SIG-M5 treated with dmso at 0.1 percent for 504 hours (cell line): ENCODE results near the gene KIF26B.

ENCODE experiments used
- DNase-seq: peaks from one replicate; lab custom pipeline; 2025; ENCODE audit not compliant: unreplicated experiment; lab: John Stamatoyannopoulos, UW

Gene KIF26B

DNA sequence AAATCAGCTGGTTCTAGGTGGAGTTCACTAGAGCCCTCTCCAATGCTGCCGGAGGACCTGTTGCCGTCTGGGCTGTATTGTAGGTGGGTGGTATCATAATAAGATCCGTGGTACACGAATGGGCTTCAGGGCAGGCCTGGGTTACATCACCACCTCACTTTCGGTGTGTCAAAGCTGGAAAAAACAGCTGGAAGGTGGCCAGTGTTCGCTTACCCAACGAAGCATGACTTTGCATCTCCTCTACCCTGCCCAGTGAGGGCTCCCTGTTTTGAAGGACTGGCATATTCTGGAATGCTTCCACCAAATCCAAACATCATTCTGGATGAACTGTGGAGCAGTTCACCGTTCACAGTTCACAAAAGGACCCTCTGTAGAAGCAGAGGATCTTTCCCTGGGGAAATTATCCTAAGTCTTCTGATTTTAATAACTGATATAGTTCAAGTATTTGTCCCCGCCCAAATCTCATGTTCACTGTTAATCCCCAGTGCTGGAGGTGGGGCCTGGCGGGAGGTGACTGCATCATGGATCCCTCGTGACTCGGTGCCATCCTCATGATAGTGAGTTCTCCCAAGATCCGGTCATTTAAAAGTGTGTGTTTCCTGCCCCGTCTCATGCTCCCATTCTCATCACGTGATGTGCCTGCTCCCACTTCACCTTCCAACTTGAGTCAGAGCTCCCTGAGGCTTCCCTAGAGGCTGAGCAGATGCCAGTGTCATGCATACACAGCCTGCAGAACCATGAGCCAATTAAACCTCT lies 429.0 kb downstream of the KIF26B start:
- DNase-seq = no peak

DNA sequence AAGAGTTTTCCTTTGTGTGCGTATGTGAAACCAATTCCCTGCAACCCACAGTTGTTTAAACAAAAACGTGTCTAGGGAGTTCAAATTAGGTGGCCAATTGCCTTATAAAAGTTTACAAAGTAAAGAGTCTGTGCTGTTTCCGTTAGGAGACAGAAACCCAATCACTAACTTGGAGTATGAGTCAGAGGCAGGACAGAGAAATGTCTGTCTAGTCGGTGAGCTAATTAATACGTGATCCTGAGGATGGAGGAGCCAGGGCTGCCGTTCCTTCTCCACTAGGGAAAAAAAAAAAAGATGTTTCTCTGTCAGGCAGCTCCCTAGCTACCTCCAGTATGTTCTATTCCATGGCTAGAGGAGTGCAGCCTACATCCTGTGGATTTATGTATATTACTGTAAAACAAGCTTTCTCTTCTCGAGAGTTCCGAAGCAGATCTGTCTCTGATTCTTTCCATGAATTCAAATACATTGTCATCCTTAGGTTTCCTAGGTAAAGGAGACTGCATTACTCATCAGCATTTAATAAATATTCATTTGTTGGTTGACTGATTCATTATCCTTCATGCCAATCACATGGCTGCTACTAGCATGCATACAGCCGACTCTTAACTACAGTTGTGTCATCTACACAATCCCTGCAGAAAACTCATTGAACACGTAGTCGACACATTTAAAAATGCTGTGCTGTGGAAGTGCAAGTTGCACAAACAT lies 430.6 kb downstream of the KIF26B start:
- DNase-seq = no peak

DNA sequence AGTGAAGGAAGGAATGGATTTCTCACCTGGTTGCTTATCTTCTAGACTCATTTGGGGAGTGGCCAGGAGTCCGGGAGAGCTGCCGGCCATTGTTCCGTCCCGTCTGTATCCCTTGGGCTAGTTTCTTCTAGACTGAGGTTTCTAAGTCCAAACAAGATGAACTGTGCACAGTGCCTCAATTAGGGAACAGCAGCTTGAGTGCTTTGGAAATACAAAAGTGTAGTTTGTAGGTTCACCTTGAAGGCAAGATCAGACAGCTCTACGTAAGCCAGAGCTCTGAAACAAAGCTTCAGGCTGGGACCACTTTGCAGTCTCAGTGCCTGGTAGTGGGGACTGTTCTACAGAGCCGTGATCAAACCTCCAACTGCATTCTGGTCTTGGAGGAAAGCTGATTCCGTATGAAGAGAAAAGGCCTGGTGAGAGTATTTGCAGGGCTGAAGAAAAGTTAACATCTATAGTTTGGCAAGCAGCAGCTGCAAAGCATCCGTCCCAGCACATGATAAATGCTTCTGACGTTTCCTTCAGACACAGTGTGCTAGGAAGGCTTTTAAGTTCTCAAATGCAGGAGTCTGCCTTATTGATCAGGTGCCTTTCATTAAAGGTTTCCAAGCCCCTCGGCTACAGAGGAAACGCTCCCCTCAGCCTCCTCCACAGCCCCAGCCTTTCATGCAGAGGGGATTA lies 432.8 kb downstream of the KIF26B start:
- DNase-seq = no peak

DNA sequence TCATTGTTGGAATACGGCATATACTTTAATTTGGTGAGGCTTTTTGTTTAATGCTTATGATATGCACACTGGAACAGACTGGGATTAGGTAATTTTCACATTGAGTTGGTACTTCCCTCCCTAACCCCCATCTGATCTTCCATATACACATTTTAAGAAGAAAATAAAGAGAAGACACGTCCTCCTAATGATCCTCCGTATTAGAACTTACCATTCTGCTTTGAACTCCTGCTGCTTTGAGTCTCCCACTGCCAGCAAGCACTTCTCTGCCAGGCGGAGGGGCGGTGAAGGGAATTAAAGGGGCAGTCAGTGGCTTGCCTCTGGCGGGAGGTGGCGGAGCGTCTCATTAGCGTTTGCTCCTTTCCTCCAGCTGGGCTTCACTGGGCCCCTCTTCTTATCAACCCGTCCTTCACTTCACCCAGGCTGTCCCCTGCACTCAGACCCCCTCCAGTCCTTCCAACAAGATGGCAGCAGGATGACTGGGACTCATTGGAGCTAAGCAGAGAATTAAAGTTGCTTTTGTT lies 433.4 kb downstream of the KIF26B start:
- no peak for DNase-seq

DNA sequence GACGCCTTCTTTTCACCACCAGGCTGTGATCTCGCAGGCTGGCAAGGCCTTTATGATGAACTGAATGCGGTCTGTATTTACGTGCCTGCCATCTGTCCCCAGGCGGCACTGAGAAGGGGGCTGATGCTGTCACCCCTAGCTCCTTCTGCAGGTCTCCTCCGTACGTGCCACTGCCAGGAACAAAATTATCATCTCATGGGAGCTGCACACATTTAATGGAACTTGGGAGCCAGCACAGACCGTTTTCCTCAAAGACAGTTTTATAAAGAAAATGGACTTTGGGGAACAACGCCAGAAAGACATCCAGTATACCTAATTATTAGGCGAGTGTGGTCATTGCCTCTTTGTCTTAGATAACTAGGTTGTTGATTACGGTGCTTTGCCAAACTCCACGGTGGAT lies 434.5 kb downstream of the KIF26B start:
- no peak for DNase-seq

DNA sequence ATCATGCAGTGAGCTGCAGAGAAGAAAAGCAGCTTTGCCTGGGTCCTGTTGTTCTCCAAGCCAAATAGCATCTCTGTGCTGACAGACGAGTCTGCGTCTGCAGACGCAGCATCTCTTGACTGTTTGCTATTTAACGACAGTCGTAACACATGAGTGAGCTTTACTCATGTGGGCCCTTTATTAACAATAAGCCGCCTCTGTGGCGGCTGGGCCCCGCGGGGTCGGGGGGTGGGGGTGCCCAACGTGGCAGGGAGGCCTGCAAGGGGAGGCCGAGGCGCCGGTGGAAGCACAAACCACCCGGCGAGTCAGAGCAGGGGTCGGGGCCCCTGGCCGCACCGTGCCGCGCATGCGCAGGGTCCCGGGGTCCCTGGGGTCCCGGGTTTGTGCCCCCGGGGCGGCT lies 435.1 kb downstream of the KIF26B start:
- DNase-seq = no peak

DNA sequence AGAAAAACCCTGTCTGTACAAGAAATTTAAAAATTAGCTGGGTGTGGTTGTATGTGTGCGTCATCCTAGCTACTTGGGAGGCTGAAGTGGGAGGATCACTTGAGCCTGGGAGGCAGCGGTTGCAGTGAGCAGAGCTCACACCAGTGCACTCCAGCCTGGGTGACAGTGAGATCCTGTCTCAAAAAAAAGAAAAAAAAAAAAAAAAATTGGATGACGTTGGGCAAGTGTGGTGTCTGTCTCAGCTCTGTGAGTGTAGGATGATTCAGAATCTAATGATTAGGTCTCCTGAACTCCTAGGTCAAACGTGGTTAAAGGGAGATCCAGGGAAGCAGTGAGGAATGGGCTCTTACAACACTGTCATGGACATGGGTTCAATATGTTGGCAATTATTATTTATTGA lies 435.9 kb downstream of the KIF26B start:
- DNase-seq = no peak

DNA sequence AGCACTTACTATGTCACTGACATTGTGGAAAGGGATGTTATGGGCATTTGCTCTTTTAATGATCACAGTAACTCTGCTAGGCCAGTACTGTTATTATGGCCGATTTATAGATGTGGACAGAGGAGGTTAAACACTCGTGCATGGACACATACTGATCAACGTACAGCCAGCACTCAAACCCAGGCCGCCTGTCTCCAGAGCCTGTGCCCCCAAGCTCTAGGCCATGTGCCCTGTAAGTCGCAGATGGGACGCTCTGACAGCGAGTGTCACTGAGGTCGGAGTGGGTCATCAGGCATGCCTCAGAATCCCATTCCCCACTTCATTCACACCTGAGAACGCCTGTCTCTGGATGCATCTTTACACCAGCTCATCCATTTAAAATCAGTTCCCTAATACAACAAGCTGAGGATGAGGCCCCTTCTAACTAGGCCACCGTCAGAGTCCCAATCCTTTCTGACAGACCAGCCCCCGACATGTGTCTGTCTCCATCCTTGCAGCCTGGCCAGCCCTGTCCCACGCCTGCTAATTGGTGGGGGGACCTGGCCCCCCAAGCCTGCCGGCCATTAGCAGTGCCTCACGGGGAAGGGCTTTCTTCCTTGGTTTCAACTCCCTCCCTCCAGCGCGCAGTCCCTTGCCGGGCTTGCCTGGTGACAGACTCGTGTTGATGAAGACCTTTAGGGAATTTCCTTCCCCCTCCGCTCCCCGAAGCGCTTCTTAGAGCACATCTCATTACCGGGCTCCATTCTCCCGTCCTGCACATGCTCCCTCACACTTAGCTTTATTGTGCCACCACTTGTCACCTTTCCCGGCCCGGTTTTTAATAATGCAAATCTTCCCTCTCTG lies 436.8 kb downstream of the KIF26B start:
- DNase-seq = no peak

DNA sequence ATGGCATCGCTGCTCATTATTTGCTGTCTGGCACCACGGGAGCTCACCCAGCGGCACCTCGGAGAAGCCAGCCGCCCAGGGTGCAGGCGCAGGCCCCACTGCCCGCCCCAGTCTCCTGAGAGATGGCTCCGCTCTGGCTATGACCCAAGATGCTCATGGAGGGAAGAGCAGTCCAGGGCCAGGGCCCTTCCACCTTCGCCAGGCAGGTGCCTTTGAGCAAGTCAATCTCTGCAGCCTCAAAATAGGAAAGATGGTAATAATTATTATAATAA lies 437.3 kb downstream of the KIF26B start:
- DNase-seq = no peak

DNA sequence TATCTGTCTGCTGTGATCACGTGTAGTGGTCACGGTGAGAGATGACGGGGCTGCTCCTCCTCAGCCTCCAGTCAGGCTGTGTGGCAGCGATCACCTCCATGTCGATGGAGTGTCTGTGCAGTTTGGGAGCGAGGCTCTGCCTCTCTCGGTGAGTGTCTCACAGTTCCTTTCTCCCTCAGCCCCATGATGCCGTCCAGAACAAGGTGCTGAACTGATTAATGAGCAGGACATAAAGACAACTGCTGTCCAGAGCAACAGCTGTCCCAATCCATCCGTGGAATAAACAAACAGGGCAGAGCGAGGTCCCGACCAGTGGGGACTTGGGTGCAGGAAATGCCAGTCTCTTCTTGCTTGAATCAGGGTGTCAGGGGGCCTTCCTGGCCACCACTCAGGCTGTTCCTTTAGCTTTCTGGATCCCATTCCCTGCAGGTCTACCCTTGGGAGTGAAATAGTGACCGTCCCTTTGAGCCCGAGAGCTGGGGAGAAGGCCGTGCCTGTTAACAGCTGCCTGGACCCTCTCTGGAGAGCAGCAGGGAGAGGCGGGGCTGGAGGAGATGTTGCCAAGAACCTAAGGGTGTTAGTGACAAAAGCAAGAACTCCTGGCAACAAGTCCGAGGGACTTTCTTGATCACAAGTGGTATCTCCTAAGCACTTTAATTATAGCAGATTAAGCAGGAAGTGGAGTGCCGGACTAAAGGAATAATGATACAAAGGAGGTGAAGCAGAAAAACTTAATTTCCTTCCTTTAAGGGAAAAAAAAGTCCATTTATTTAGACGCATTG lies 443.9 kb downstream of the KIF26B start:
- DNase-seq = no peak

DNA sequence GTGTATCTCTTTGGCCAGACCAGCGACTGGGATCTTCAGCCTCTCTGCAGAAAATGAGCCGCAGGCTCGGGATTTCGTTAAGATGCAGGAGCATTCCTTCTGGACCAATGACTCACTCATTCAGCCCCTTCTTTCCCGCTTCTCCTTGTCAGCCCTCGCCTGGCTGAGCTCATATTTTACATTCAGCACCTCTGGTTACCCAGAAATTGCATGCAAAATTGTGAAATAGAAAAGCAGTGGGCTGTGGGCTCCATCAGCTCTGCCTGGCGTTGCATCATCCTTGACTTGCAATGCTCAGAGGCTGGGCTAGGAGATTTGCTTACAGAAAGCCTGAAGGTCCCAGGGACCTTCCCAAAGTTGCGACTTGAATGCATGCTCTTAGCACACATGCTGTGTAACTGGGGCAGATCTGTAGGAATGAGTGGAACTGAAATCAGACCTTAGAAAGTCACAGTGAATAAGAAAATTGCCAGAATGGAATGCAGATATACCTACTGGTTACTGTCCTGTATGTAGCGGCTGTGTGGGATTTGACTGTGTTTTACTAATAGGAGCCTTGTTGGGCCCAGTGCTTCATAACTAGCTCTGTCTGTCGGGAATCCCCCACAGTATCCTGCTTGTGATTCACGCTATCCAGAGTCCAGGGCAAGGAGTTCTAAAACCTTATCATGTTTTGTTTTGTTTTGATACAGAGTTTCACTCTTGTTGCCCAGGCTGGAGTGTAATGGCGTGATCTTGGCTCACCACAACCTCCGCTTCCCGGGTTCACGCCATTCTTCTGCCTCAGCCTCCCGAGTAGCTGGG lies 444.8 kb downstream of the KIF26B start:
- peak; percentile 91 for DNase-seq

DNA sequence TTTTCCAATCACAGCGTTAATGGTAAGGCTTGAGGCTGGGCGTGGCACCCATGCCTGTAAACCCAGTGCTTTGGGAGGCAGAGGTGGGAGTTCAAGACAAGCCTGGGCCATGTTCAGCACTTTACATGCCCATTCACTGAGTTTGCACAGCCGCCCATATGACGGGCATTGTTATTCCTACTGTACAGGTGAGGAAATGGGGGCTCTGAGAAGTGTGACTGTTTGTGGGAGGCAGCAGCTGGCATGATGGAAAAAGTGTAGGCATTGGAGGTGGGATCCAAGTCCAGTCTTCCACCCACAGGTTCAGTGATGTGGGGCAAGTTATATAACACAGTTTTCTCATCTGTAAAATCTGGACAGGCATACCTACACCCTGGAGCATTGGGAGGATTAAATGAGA lies 445.9 kb downstream of the KIF26B start:
- no peak for DNase-seq

DNA sequence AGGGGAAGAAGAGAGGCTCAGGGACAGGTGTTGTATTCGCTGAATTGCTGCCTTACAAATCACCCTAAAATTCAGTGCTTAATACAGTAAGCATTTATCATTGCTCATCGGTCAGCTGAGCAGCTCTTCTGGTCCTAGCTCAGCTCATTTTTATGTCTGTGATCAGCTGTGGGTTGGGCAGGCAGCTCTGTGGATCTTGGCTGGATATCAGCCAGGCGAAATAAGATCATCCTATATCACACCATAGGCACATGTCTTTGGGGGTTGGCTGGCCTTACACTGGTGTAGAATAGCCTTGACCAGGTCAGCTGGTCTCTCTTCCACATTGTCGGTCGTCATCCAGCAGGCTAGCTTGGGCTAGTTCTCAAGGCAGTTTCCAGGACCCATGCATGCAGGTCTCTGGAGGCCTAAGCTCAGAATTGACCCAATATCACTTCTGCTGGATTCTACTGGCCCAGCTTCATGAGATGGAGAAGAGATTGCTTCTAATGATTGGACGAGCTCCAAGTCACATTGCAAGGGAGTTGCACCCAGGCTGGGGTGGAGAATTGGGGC lies 448.6 kb downstream of the KIF26B start:
- DNase-seq = no peak

DNA sequence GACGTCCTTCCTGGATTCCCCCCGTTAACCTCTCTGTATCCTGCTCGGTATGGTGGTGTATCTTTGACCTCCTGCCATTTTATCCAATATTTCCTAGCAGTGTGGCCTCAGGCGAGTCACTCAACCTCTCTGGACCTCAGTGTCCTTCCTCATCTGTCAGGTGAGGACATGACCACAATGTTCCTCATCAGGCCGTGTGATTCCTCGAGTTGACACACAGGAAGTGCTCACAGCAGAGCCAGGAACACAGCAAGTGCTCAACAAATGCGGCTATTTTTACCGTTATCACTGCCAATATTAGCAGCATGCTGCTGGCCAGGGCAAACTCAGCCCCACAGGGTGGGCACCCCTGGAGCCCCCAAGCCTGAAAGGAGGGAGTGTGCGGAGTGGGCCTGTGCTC lies 450.2 kb downstream of the KIF26B start:
- no peak for DNase-seq

DNA sequence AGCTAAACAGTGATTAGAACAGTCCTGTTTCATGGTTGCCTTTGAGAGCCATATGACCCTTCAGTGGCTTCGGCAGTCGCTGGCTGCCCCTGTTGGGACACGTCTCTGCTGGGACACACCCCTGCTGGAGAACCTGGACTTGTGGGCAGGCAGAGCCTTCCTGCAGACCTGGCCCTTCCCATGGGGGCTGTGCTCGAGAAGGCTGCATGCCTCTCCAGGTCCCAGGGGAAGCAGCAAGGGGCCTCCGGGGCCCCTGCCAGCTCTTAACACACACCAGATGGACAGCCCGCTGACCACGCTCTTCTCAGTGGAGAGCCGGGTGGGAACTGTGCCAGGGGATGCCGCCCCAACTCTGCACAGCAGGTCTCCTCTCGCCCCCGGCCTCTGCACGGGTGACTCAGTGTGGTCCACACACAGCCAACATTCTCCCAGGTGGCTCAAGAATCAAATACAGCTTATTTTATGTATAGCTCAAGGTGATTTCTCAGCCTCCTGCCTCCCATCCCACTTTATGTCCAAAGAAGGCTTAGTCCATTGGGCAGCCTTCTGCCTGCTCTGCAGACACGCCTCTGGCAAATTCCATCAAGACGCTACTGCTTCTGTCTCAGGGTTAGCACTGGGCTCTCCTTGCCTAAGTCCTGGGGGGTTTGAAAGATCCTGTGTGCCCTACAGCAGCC lies 450.8 kb downstream of the KIF26B start:
- DNase-seq = no peak

DNA sequence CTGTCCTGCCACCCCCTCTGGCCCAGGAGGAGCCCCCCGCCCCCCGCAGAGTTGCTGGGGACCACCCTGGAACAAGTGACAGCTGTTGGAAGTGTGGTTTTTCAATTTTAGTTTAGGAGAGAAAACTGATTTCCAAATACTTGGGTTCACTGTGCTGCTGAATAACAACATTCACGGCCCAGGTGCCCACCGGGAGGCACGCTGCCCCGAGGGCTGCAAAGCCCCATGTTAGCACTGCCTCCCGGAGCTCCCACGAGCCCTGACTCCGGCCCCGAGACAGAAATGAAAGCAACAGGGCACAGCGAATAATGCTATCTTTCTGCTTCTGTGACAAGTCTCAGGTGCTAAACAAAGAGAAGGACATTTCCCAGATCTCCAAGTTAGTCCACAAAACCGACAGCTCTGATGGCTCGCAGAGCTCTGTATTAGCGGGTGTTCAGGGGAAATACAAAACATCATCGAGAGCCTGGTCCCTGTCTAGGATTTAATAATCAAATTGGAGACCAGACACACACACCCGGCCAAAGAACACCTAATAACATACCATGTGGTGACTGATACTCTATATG lies 451.5 kb downstream of the KIF26B start:
- DNase-seq = no peak

DNA sequence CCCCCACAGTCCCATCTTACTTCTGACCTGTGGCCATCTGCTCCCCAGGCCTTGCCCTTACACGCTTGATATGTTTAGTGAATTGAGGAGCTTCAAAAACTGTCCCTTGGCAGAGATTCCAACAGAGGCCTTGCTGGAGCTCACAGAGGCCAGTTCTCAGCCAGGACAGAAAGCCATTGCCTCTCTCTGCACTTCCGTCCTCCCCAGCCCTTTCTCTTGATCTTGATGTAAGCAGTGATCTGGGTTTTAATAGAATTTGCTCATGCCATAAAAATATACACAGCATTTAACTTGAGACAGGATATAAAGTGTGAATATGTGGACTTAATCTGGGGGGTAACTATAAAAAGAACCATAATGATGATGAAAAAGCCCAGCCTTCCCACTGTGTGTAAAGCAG lies 453.5 kb downstream of the KIF26B start:
- no peak for DNase-seq

DNA sequence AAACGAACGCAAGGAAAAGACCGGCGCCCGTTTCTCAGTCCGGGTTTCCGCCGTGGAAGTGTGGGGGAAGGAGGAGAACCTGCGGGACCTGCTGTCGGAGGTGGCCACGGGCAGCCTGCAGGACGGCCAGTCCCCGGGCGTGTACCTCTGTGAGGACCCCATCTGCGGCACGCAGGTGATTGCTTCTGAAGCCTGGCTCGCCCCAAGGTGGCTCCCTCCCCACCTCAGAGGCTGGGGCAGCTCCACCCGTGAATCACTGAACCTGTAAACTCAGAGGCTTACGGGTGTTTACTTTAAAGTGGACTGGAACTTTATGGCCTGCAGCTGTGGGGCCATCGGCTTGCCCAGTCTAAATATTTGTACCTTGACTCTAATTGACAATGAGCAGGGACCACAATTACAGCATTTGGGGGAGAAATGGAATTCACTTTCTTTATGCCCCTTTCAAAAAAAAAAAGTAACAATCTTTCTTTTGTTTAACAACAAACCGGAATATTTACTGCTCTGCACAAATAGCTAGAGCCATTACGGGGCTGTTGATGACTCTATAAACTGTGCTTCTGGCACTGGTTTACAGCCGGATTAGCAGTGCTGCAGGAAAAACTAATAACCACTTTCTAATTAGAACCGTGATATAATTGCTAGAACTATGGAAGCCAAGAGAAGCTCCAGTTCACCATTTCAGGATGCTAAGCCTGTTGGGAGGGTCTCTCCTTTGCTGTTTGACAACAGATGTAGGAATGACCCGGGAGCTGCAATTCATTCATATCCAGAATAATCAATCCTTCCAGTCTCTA lies 454.8 kb downstream of the KIF26B start:
- no peak for DNase-seq
